SK-N-SH treated with all-trans-retinoic acid at 6 μM for 48 hours (cell line): ENCODE data around the gene WDR5B.

Experiments
- ATAC-seq: fragments of 200-7000 bp; cut with Tn5 transposase; 3 replicates; pipeline ENCODE4 v1.9.1; 2020; ENCODE audit warnings: mild to moderate bottlenecking, moderate library complexity
- ARNTL ChIP-seq: fragments of 450-650 bp; formaldehyde crosslinking; IDR thresholded peaks from 2 replicates; pipeline ENCODE4 v1.5.0; 2020; ENCODE audit warnings: low read depth, mild to moderate bottlenecking, moderate library complexity, borderline replicate concordance
- BACH2 ChIP-seq: fragments of 250-450 bp; sonication (Bioruptor Pico); IDR thresholded peaks from 2 replicates; pipeline ENCODE4 v1.9.0; 2021; ENCODE audit warnings: mild to moderate bottlenecking, borderline replicate concordance
- CREB5 ChIP-seq: fragments of 250-450 bp; sonication (Bioruptor Pico); IDR thresholded peaks from 2 replicates; pipeline ENCODE4 v1.5.1; 2020; ENCODE audit warnings: low read depth, mild to moderate bottlenecking, moderate library complexity
- CSRNP3 ChIP-seq: fragments of 250-450 bp; sonication (Bioruptor Pico); IDR thresholded peaks from 2 replicates; pipeline ENCODE4 v1.5.1; 2021; ENCODE audit warnings: mild to moderate bottlenecking, moderate library complexity
- ESRRG ChIP-seq: fragments of 250-450 bp; sonication (Bioruptor Pico); IDR thresholded peaks from 2 replicates; pipeline ENCODE4 v1.6.1; 2021; ENCODE audit warnings: mild to moderate bottlenecking
- GLIS3 ChIP-seq: fragments of 250-450 bp; sonication (Bioruptor Pico); IDR thresholded peaks from 2 replicates; pipeline ENCODE4 v1.5.0; 2020; ENCODE audit warnings: mild to moderate bottlenecking, moderate library complexity
- ISL1 ChIP-seq: fragments of 250-450 bp; sonication (Bioruptor Pico); IDR thresholded peaks from 2 replicates; pipeline ENCODE4 v2.1.2; 2022; ENCODE audit warnings: mild to moderate bottlenecking, moderate library complexity
- OSR1 ChIP-seq: fragments of 250-450 bp; sonication (Bioruptor Pico); IDR thresholded peaks from 2 replicates; pipeline ENCODE4 v1.8.0; 2022; ENCODE audit warnings: moderate library complexity, mild to moderate bottlenecking, inconsistent platforms
- PATZ1 ChIP-seq: fragments of 250-450 bp; sonication (Bioruptor Pico); IDR thresholded peaks from 2 replicates; pipeline ENCODE4 v1.8.0; 2020; ENCODE audit warnings: mild to moderate bottlenecking, moderate library complexity, borderline replicate concordance
- POU6F1 ChIP-seq: fragments of 250-450 bp; sonication (Bioruptor Pico); IDR thresholded peaks from 2 replicates; pipeline ENCODE4 v1.8.0; 2021; ENCODE audit warnings: low read depth, mild to moderate bottlenecking, moderate library complexity, borderline replicate concordance
- PPARA ChIP-seq: fragments of 250-450 bp; sonication (Bioruptor Pico); IDR thresholded peaks from 2 replicates; pipeline ENCODE4 v1.5.0; 2020; ENCODE audit warnings: mild to moderate bottlenecking, borderline replicate concordance
- RARB ChIP-seq: fragments of 250-450 bp; sonication (Bioruptor Pico); IDR thresholded peaks from 2 replicates; pipeline ENCODE4 v1.8.0; 2021; ENCODE audit warnings: mild to moderate bottlenecking, moderate library complexity
- SNAI2 ChIP-seq: fragments of 250-450 bp; sonication (Bioruptor Pico); IDR thresholded peaks from 2 replicates; pipeline ENCODE4 v1.5.0; 2020; ENCODE audit warnings: mild to moderate bottlenecking, moderate library complexity
- TCF4 ChIP-seq: fragments of 250-450 bp; sonication (Bioruptor Pico); IDR thresholded peaks from 2 replicates; pipeline ENCODE4 v1.8.0; 2021; ENCODE audit warnings: mild to moderate bottlenecking, moderate library complexity, borderline replicate concordance
- TSHZ2 ChIP-seq: fragments of 250-450 bp; sonication (Bioruptor Pico); IDR thresholded peaks from 2 replicates; pipeline ENCODE4 v1.5.0; 2020; ENCODE audit warnings: mild to moderate bottlenecking, moderate library complexity
- ZC3H10 ChIP-seq: fragments of 250-450 bp; sonication (Bioruptor Pico); IDR thresholded peaks from 2 replicates; pipeline ENCODE4 v1.5.1; 2021; ENCODE audit warnings: mild to moderate bottlenecking, moderate library complexity
- ZFP3 ChIP-seq: fragments of 250-450 bp; sonication (Bioruptor Pico); IDR thresholded peaks from 2 replicates; pipeline ENCODE4 v1.5.0; 2020; ENCODE audit warnings: mild to moderate bottlenecking, moderate library complexity
- ZNF565 ChIP-seq: fragments of 450-650 bp; formaldehyde crosslinking; conservative IDR thresholded peaks from 2 replicates; pipeline ENCODE4 v1.5.0; 2020; ENCODE audit warnings: low read depth, mild to moderate bottlenecking, moderate library complexity
- ZNF70 ChIP-seq: fragments of 450-650 bp; formaldehyde crosslinking; IDR thresholded peaks from 2 replicates; pipeline ENCODE4 v1.5.0; 2020; ENCODE audit warnings: mild to moderate bottlenecking, moderate library complexity
- ZNF8 ChIP-seq: fragments of 450-650 bp; formaldehyde crosslinking; IDR thresholded peaks from 2 replicates; pipeline ENCODE4 v1.5.0; 2020; ENCODE audit warnings: mild to moderate bottlenecking, moderate library complexity

Gene WDR5B

GRCh38 chr3:122387709-122388108 lies 28.2 kb downstream of the WDR5B start:
- TF ChIP-seq GLIS3 (CRISPR knock-in tag) (no peak), ZNF565 (CRISPR knock-in tag) (no peak), SNAI2 (CRISPR knock-in tag) (no peak), ISL1 (no peak), BACH2 (CRISPR knock-in tag) (no peak), ARNTL (CRISPR knock-in tag) (no peak), ESRRG (CRISPR knock-in tag) (no peak), PATZ1 (no peak), CSRNP3 (CRISPR knock-in tag) (no peak), ZNF8 (no peak), TCF4 (CRISPR knock-in tag) (no peak), ZNF70 (CRISPR knock-in tag) (no peak), POU6F1 (CRISPR knock-in tag) (no peak), OSR1 (CRISPR knock-in tag) (no peak), RARB (CRISPR knock-in tag) (no peak), PPARA (CRISPR knock-in tag) (no peak)
- ATAC-seq: no peak

- ATAC-seq: peak; percentile 97
- no peak for TF ChIP-seq CREB5
- TF ChIP-seq TSHZ2 (CRISPR knock-in tag): 0 out of 2 replicates have a peak, but pooled peaks have one; percentile 56
- no peak for TF ChIP-seq ESRRG (CRISPR knock-in tag)
- TF ChIP-seq TCF4 (CRISPR knock-in tag): no peak
- no peak for TF ChIP-seq ARNTL (CRISPR knock-in tag)
- 0 out of 2 replicates have a peak, but pooled peaks have one; percentile 42 for TF ChIP-seq ZFP3
- no peak for TF ChIP-seq ZC3H10 (CRISPR knock-in tag)
- no peak for TF ChIP-seq SNAI2 (CRISPR knock-in tag)
- no peak for TF ChIP-seq GLIS3 (CRISPR knock-in tag)
These were observed 31.8 kb downstream of the WDR5B start, which contains the start of gene FAM162A for GRCh38 chr3:122383771-122384697. FAM162A (plus strand) TSS chr3:122384182; CDS start chr3:122384266, 84 bp downstream.
